GM10266 (cell line): ENCODE data around the gene ASS1.

Experiments used
- DNase-seq: peaks from one replicate; pipeline ENCODE4 v3.0.0; 2012; ENCODE audit errors: extremely low spot score
- CTCF ChIP-seq: IDR thresholded peaks from 2 replicates; pipeline ENCODE4 v1.5.1; 2012; ENCODE audit warnings: mild to moderate bottlenecking, low read depth; ENCODE audit not compliant: control insufficient read depth, insufficient read depth; ENCODE audit errors: missing control alignments

Gene ASS1

GRCh38 chr9:130437011-130437789, 7.6 kb upstream of the ASS1 start:
- TF ChIP-seq CTCF: no peak
- DNase-seq: no peak

GRCh38 chr9:130438382-130438981, 6.3 kb upstream of the ASS1 start:
- DNase-seq: no peak
- no peak for TF ChIP-seq CTCF

GRCh38 chr9:130441031-130441430, 3.7 kb upstream of the ASS1 start:
- DNase-seq: no peak

GRCh38 chr9:130442746-130443455, 1.9 kb upstream of the ASS1 start:
- no peak for DNase-seq
- no peak for TF ChIP-seq CTCF

More at GRCh38 chr9:130441031-130441430, 3.7 kb upstream of the ASS1 start:
- TF ChIP-seq CTCF: no peak

- no peak for TF ChIP-seq CTCF
- DNase-seq: no peak
Observed at GRCh38 chr9:130443456-130443801, 1.3 kb upstream of the ASS1 start.

- no peak for DNase-seq
- no peak for TF ChIP-seq CTCF
Observed at GRCh38 chr9:130443840-130444492, 795 bp upstream of the ASS1 start.
